Raji (cell line): ENCODE data around the gene NOM1.

ENCODE experiments used
- POLR2A ChIP-seq: IDR thresholded peaks from 2 replicates; pipeline ENCODE4 v1.6.1; 2011; ENCODE audit warnings: low read depth, low read length, control low read depth; ENCODE audit not compliant: insufficient read depth

Gene NOM1

GRCh38 chr7:157016352-157017041 is 67.0 kb downstream of the NOM1 start:
- no peak for TF ChIP-seq POLR2A

GRCh38 chr7:157017149-157017548 is 67.6 kb downstream of the NOM1 start:
- TF ChIP-seq POLR2A, result no peak

GRCh38 chr7:157017603-157018327 is 68.3 kb downstream of the NOM1 start:
- no peak for TF ChIP-seq POLR2A

- TF ChIP-seq POLR2A, result no peak
Measured at GRCh38 chr7:157018328-157018996, 69.0 kb downstream of the NOM1 start.

- TF ChIP-seq POLR2A, result no peak
Measured at GRCh38 chr7:157018997-157019608, 69.6 kb downstream of the NOM1 start.

GRCh38 chr7:157019718-157020451 is 70.4 kb downstream of the NOM1 start:
- no peak for TF ChIP-seq POLR2A

GRCh38 chr7:157020514-157021070 is 71.1 kb downstream of the NOM1 start:
- TF ChIP-seq POLR2A, result no peak

GRCh38 chr7:157021071-157021870 is 71.8 kb downstream of the NOM1 start:
- TF ChIP-seq POLR2A, result no peak

GRCh38 chr7:157021871-157022680 is 72.6 kb downstream of the NOM1 start:
- TF ChIP-seq POLR2A, result no peak
